ENCODE data around the gene PKN1.

The PKN1 gene

DNA sequence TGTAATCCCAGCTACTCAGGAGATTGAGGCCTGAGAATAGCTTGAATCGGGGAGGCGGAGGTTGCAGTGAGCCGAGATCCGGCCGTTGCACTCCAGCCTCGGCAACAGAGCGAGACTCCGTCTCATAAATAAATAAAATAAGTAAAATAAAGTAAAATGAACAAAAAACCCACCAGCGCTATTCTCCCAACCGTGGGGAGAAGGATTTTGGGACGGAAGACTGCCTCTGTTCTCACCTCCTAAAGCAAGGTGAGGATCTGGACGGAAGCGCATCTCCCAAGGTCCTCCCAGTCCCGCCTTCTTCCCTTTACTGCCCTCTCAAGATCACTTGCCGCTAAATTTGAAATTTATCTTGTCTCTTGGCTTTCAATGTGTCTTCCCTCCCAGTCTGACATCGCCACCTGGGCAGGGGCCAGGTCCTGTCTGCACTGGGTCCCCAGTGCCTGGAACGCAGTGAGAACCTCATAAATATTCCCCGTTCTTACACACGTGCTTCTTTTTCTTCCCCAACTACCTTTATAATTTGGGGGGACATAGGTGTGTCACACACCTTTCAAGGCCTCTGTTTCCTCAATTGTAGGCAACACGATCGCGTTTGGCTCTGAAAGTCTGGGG is 86.2 kb downstream of the PKN1 start:
- H3K36me3 ChIP-seq (replicated peaks), result peaks cover 31% of the 10 kb centered on the region
- no peak overlapping the region for H3K4me3 ChIP-seq
- in situ Hi-C loops (cut with MboI; ENCODE audit: low sequenced_read_pairs), result no loop called here
- DNase-seq (ENCODE audit: low spot score in 2 of 2), result no peak
- H3K9me3 ChIP-seq, result no peaks in the 10 kb centered on the region
- no peaks in the 10 kb centered on the region for H3K27me3 ChIP-seq (ENCODE audit: low read depth)
- peaks cover 10% of the 10 kb centered on the region for H3K4me1 ChIP-seq

DNA sequence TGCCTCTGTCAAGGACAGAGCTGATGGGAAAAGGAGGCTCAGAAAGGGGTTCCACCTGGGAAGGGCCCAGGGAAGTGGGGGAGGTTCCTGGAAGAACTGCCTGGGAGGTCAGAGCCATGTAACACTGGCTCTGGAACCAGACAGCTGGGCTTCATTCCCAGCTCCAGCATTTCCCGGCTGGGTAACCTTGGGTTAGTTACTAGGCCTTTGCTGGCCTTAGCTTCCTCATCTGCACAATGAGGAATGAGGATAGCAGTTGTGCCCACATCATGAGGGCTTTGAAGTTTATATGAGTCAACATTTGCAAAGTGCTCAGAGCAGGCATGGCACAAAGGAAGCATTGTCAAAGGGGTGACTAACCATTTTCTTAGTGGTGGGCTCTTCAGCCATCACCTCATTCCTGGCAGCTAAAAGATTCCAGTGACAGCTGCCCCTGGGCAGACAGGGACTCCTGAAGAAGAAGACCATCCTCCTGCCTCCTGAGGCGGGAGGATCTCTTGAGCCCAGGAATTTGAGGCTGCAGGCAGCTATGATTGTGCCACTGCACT is 86.8 kb downstream of the PKN1 start:
- H3K27me3 ChIP-seq (ENCODE audit: low read depth), result no peaks in the 10 kb centered on the region
- no peak overlapping the region for H3K4me3 ChIP-seq
- H3K9me3 ChIP-seq, result no peaks in the 10 kb centered on the region
- in situ Hi-C loops (cut with MboI; ENCODE audit: low sequenced_read_pairs), result no loop called here
- peaks cover 25% of the 10 kb centered on the region for H3K36me3 ChIP-seq (replicated peaks)
- H3K4me1 ChIP-seq, result peaks cover 10% of the 10 kb centered on the region
- DNase-seq (ENCODE audit: low spot score in 2 of 2), result no peak

- Histone ChIP-seq H3K27me3 (ENCODE audit: low read depth) (no peaks in the 10 kb centered on the region), H3K36me3 (replicated peaks) (peaks cover 19% of the 10 kb centered on the region), H3K4me1 (peaks cover 8% of the 10 kb centered on the region), H3K9me3 (no peaks in the 10 kb centered on the region), H3K4me3 (no peak overlapping the region)
- in situ Hi-C loops (cut with MboI; ENCODE audit: low sequenced_read_pairs), result no loop called here
- DNase-seq (ENCODE audit: low spot score in 2 of 2), result no peak
Measured at GRCh38 chr19:14520543-14520942, 87.4 kb downstream of the PKN1 start.
